ENCODE measurements around the gene MS4A12. TPM values are rescaled to one million over a fixed set of nuclear protein-coding genes. Genes with fewer than 3 reads are reported as not detected.
A peak's percentile ranks its signal among the peaks of the same experiment; 100 is the strongest.

The MS4A12 gene
- total RNA-seq, 1 donor from 2014 or later, result not detected

- Histone ChIP-seq H3K27me3 (ENCODE audit: control insufficient read depth, insufficient read depth, low read length) (no peaks in the 10 kb centered on the region), H3K4me3 (ENCODE audit: low read depth, low read length) (no peak overlapping the region), H3K36me3 (ENCODE audit: control insufficient read depth, insufficient read depth, low read length) (no peaks in the 10 kb centered on the region)
- TF ChIP-seq CTCF (IDR thresholded peaks at IDR 0.05; ENCODE audit: insufficient read depth, low read length, poor library complexity, severe bottlenecking), result peak; percentile 1
- no peak for DNase-seq (ENCODE audit: low read depth)
Observed at GRCh38 chr11:60485987-60486386, 6.6 kb upstream of the MS4A12 start.

GRCh38 chr11:60493454-60493853 is 876 bp downstream of the MS4A12 start:
- no peak for DNase-seq (ENCODE audit: low read depth)
- Histone ChIP-seq H3K4me3 (ENCODE audit: low read depth, low read length) (no peak overlapping the region), H3K36me3 (ENCODE audit: control insufficient read depth, insufficient read depth, low read length) (no peaks in the 10 kb centered on the region), H3K27me3 (ENCODE audit: control insufficient read depth, insufficient read depth, low read length) (no peaks in the 10 kb centered on the region)
- TF ChIP-seq CTCF (IDR thresholded peaks at IDR 0.05; ENCODE audit: insufficient read depth, low read length, poor library complexity, severe bottlenecking), result no peak

GRCh38 chr11:60498399-60498798 is 5.8 kb downstream of the MS4A12 start:
- H3K36me3 ChIP-seq (ENCODE audit: control insufficient read depth, insufficient read depth, low read length), result no peaks in the 10 kb centered on the region
- no peaks in the 10 kb centered on the region for H3K27me3 ChIP-seq (ENCODE audit: control insufficient read depth, insufficient read depth, low read length)
- H3K4me3 ChIP-seq (ENCODE audit: low read depth, low read length), result no peak overlapping the region
- DNase-seq (ENCODE audit: low read depth), result no peak
- TF ChIP-seq CTCF (IDR thresholded peaks at IDR 0.05; ENCODE audit: insufficient read depth, low read length, poor library complexity, severe bottlenecking), result no peak

GRCh38 chr11:60498853-60499252 is 6.3 kb downstream of the MS4A12 start:
- DNase-seq (ENCODE audit: low read depth), result no peak
- TF ChIP-seq CTCF (IDR thresholded peaks at IDR 0.05; ENCODE audit: insufficient read depth, low read length, poor library complexity, severe bottlenecking), result no peak

GRCh38 chr11:60500276-60500910 is 7.8 kb downstream of the MS4A12 start:
- no peak overlapping the region for H3K4me3 ChIP-seq (ENCODE audit: low read depth, low read length)
- no peaks in the 10 kb centered on the region for H3K27me3 ChIP-seq (ENCODE audit: control insufficient read depth, insufficient read depth, low read length)
- H3K36me3 ChIP-seq (ENCODE audit: control insufficient read depth, insufficient read depth, low read length), result no peaks in the 10 kb centered on the region
- no peak for TF ChIP-seq CTCF (IDR thresholded peaks at IDR 0.05; ENCODE audit: insufficient read depth, low read length, poor library complexity, severe bottlenecking)
- DNase-seq (ENCODE audit: low read depth), result peak; percentile 7

More at GRCh38 chr11:60498853-60499252, 6.3 kb downstream of the MS4A12 start:
- Histone ChIP-seq H3K4me3 (ENCODE audit: low read depth, low read length) (no peak overlapping the region), H3K36me3 (ENCODE audit: control insufficient read depth, insufficient read depth, low read length) (no peaks in the 10 kb centered on the region), H3K27me3 (ENCODE audit: control insufficient read depth, insufficient read depth, low read length) (no peaks in the 10 kb centered on the region)

GRCh38 chr11:60502221-60502775 is 9.7 kb downstream of the MS4A12 start:
- no peak for DNase-seq (ENCODE audit: low read depth)
- Histone ChIP-seq H3K27me3 (ENCODE audit: control insufficient read depth, insufficient read depth, low read length) (no peaks in the 10 kb centered on the region), H3K4me3 (ENCODE audit: low read depth, low read length) (no peak overlapping the region), H3K36me3 (ENCODE audit: control insufficient read depth, insufficient read depth, low read length) (no peaks in the 10 kb centered on the region)
- no peak for TF ChIP-seq CTCF (IDR thresholded peaks at IDR 0.05; ENCODE audit: insufficient read depth, low read length, poor library complexity, severe bottlenecking)

All from kidney epithelial cell (primary cell).